Neural crest cell (in vitro differentiated cells): ENCODE measurements around the gene PCDHGC5. TPM values are rescaled to one million over a fixed set of nuclear protein-coding genes. Genes with fewer than 3 reads are reported as not detected.

ENCODE experiments used
- DNase-seq: peaks from one replicate; pipeline ENCODE4 v3.0.0; 2021; ENCODE audit warnings: low read depth, mixed read lengths, low spot score
- H3K27ac Mint-ChIP-seq: one replicate; pipeline ENCODE4 v1.8.0; 2021; ENCODE audit warnings: mild to moderate bottlenecking, mixed read lengths; ENCODE audit not compliant: unreplicated experiment
- H3K27me3 Mint-ChIP-seq: 2 replicates; pipeline ENCODE4 v1.8.0; 2021; ENCODE audit warnings: low read depth, mild to moderate bottlenecking, mixed read lengths
- H3K36me3 Mint-ChIP-seq: 2 replicates; pipeline ENCODE4 v1.8.0; 2021; ENCODE audit warnings: low read depth, mild to moderate bottlenecking, mixed read lengths
- H3K4me1 Mint-ChIP-seq: 2 replicates; pipeline ENCODE4 v1.8.0; 2021; ENCODE audit warnings: mixed read lengths
- H3K4me3 Mint-ChIP-seq: one replicate; pipeline ENCODE4 v1.8.0; 2021; ENCODE audit warnings: mild to moderate bottlenecking, mixed read lengths
- H3K9me3 Mint-ChIP-seq: 2 replicates; pipeline ENCODE4 v1.8.0; 2021; ENCODE audit warnings: mixed read lengths
- CTCF ChIP-seq: fragments of 200-600 bp; sonication (generic); conservative IDR thresholded peaks from 2 replicates; pipeline ENCODE4 v1.5.0; 2021; ENCODE audit warnings: antibody characterized with exemption, mild to moderate bottlenecking
- total RNA-seq: library from RNA; stranded (reverse); gene quantifications from 2 replicates; pipeline ENCODE4 v1.2.1, GENCODE V29; 2021

The PCDHGC5 gene
- total RNA-seq, 1 donor from 2014 or later, result 2.2 TPM

- peak overlapping the region; percentile 69 for H3K4me3 Mint-ChIP-seq
- peak overlapping the region; percentile 99 for H3K27ac Mint-ChIP-seq
- H3K9me3 Mint-ChIP-seq, result no peaks in the 10 kb centered on the region
- H3K27me3 Mint-ChIP-seq, result no peaks in the 10 kb centered on the region
- peaks cover 16% of the 10 kb centered on the region for H3K36me3 Mint-ChIP-seq
- peaks cover 63% of the 10 kb centered on the region for H3K4me1 Mint-ChIP-seq
- no peak for TF ChIP-seq CTCF
- no peak for DNase-seq
Observed at GRCh38 chr5:141507387-141508091, 18.7 kb downstream of the PCDHGC5 start.

GRCh38 chr5:141508440-141508797 is 19.5 kb downstream of the PCDHGC5 start:
- no peak for DNase-seq
- H3K36me3 Mint-ChIP-seq, result peaks cover 20% of the 10 kb centered on the region
- no peaks in the 10 kb centered on the region for H3K27me3 Mint-ChIP-seq
- peaks cover 69% of the 10 kb centered on the region for H3K4me1 Mint-ChIP-seq
- no peaks in the 10 kb centered on the region for H3K9me3 Mint-ChIP-seq
- peak overlapping the region; percentile 99 for H3K27ac Mint-ChIP-seq
- no peak for TF ChIP-seq CTCF
- H3K4me3 Mint-ChIP-seq, result peak overlapping the region; percentile 82

- Mint-ChIP-seq H3K27ac (peak overlapping the region; percentile 99), H3K4me1 (peaks cover 75% of the 10 kb centered on the region), H3K9me3 (no peaks in the 10 kb centered on the region), H3K36me3 (peaks cover 22% of the 10 kb centered on the region), H3K27me3 (no peaks in the 10 kb centered on the region), H3K4me3 (peak overlapping the region; percentile 82)
- TF ChIP-seq CTCF, result no peak
- DNase-seq, result peak; percentile 45
Observed at GRCh38 chr5:141508798-141509611, 20.1 kb downstream of the PCDHGC5 start.

GRCh38 chr5:141510160-141510559 is 21.3 kb downstream of the PCDHGC5 start:
- DNase-seq, result no peak
- Mint-ChIP-seq H3K4me3 (peak overlapping the region; percentile 82), H3K27me3 (no peaks in the 10 kb centered on the region), H3K4me1 (peaks cover 82% of the 10 kb centered on the region), H3K9me3 (no peaks in the 10 kb centered on the region), H3K27ac (peak overlapping the region; percentile 93), H3K36me3 (peaks cover 18% of the 10 kb centered on the region)
- no peak for TF ChIP-seq CTCF

GRCh38 chr5:141510850-141511601 is 22.1 kb downstream of the PCDHGC5 start:
- Mint-ChIP-seq H3K36me3 (peaks cover 17% of the 10 kb centered on the region), H3K27ac (no peak overlapping the region), H3K4me3 (peak overlapping the region; percentile 66), H3K27me3 (no peaks in the 10 kb centered on the region), H3K9me3 (no peaks in the 10 kb centered on the region), H3K4me1 (peaks cover 84% of the 10 kb centered on the region)
- no peak for DNase-seq
- no peak for TF ChIP-seq CTCF
